ENCODE results near the gene TANC1. TPM values are rescaled to one million over a fixed set of nuclear protein-coding genes. Genes with fewer than 3 reads are reported as not detected.
"Not testable (repeated sequence)": the region's sequence is repeated elsewhere in the genome, so short reads cannot be mapped to it uniquely, and the experiment has no call there.

The TANC1 gene
- polyA plus RNA-seq, 1 donor = 29.3 TPM

GRCh38 chr2:159090514-159091201 is 122.2 kb downstream of the TANC1 start:
- DNase-seq = no peak

GRCh38 chr2:159091381-159091780 is 122.9 kb downstream of the TANC1 start:
- no peak for DNase-seq

- no peak for DNase-seq
These were observed 123.5 kb downstream of the TANC1 start for GRCh38 chr2:159091976-159092375.

- DNase-seq = no peak
These were observed 125.1 kb downstream of the TANC1 start for GRCh38 chr2:159093497-159093896.

GRCh38 chr2:159094173-159094737 is 125.8 kb downstream of the TANC1 start:
- no peak for DNase-seq

- no peak for DNase-seq
These were observed 127.4 kb downstream of the TANC1 start for GRCh38 chr2:159095813-159096212.

GRCh38 chr2:159096302-159096855 is 127.9 kb downstream of the TANC1 start:
- DNase-seq = not testable (repeated sequence)

GRCh38 chr2:159096901-159097300 is 128.5 kb downstream of the TANC1 start:
- DNase-seq = no peak

- DNase-seq = no peak
These were observed 129.9 kb downstream of the TANC1 start for GRCh38 chr2:159098361-159098760.

- no peak for DNase-seq
These were observed 130.5 kb downstream of the TANC1 start for GRCh38 chr2:159098921-159099411.

- DNase-seq = no peak
These were observed 133.5 kb downstream of the TANC1 start for GRCh38 chr2:159101755-159102489.

- DNase-seq = no peak
These were observed 135.0 kb downstream of the TANC1 start for GRCh38 chr2:159103411-159103810.

GRCh38 chr2:159106109-159106508 is 137.7 kb downstream of the TANC1 start:
- no peak for DNase-seq

GRCh38 chr2:159108181-159108893 is 139.9 kb downstream of the TANC1 start:
- DNase-seq = no peak

- no peak for DNase-seq
These were observed 141.1 kb downstream of the TANC1 start for GRCh38 chr2:159109517-159109916.

- DNase-seq = no peak
These were observed 142.3 kb downstream of the TANC1 start for GRCh38 chr2:159110784-159111183.

- no peak for DNase-seq
These were observed 143.0 kb downstream of the TANC1 start for GRCh38 chr2:159111346-159111927.

GRCh38 chr2:159114835-159115234 is 146.4 kb downstream of the TANC1 start:
- no peak for DNase-seq

- DNase-seq = no peak
These were observed 148.5 kb downstream of the TANC1 start for GRCh38 chr2:159116922-159117321.

- no peak for DNase-seq
These were observed 149.2 kb downstream of the TANC1 start for GRCh38 chr2:159117658-159118057.

GRCh38 chr2:159118115-159118858 is 149.8 kb downstream of the TANC1 start:
- DNase-seq = peak; percentile 87
